NCI-H2227 treated with DMSO at 0.1 percent for 48 hours (cell line): ENCODE results near the gene IFT57.
"Not testable (repeated sequence)": the region's sequence is repeated elsewhere in the genome, so short reads cannot be mapped to it uniquely, and the experiment has no call there.

ENCODE experiments used
- DNase-seq: peaks from one replicate; lab custom pipeline; 2025; lab: John Stamatoyannopoulos, UW

Gene IFT57

GRCh38 chr3:108159865-108160264 lies 62.4 kb downstream of the IFT57 start:
- DNase-seq = no peak

- no peak for DNase-seq
These were observed 63.1 kb downstream of the IFT57 start for GRCh38 chr3:108159105-108159504.

- DNase-seq = no peak
These were observed 64.0 kb downstream of the IFT57 start for GRCh38 chr3:108158251-108158650.

- DNase-seq = no peak
These were observed 65.0 kb downstream of the IFT57 start for GRCh38 chr3:108157273-108157672.

DNA sequence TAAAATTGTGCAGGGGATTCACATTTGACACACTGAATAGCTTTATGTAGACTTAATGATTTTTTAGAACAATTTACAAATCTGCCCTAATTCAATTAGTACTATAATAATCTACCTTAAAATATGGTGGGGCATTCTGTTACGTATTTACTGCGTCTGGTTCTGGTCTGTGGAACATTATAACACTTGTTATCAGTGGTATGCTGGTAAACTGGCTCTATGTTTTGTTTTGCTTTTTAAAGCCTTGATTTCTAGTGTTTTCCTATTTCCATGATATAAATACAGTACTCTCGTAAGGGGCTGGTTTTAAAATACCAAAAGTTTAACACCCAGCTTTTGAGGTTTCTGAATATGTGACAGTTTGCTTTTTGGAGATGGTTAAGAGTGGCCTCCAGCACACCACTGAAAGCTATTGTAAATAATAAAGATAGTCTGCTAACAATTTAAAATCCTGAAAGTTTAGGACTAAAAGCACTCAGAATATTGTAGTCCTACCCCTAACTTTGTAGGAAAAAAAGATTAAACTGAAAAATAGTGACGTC lies 65.8 kb downstream of the IFT57 start:
- DNase-seq = no peak

DNA sequence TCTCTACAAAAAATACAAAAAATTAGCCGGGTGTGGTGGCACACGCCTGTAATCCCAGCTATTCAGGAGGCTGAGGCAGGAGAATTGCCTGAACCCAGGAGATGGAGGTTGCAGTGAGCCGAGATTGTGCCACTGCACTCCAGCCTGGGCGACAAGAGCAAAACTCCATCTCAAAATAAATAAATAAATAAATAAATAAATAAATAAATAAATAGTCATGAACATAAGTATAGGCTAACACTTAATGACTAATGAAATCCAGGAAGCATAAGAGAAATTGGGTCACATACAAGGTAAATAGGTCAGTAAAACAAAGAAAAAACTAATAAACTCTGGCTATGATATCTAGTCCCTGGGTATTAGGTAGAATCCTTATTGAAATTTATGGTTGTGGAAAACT lies 66.6 kb downstream of the IFT57 start:
- DNase-seq = not testable (repeated sequence)

DNA sequence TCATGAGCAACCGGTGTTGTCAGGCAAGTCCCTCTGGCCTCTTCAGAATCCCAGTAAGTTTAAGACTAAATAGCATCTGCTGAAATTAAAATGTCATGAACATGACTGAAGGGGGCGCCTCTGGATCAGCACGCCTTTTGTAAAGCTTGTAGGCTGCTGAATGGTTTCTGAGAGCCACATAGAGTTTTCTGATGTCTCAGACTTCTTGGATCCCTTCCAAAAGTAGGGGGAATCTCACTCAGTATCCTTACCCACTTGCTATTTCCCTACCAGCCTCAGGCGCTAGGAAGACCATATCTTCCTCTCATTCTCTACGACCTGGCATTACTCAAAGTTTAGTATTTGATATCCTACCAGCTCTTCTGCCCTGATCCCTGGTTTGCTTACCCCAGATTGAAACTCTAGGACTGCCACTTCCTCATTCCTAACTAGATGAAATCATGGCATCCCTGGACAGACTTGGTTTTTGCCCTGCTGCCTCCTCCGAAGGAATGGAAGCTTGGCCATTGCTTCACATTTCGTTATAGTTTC lies 68.7 kb downstream of the IFT57 start:
- no peak for DNase-seq

DNA sequence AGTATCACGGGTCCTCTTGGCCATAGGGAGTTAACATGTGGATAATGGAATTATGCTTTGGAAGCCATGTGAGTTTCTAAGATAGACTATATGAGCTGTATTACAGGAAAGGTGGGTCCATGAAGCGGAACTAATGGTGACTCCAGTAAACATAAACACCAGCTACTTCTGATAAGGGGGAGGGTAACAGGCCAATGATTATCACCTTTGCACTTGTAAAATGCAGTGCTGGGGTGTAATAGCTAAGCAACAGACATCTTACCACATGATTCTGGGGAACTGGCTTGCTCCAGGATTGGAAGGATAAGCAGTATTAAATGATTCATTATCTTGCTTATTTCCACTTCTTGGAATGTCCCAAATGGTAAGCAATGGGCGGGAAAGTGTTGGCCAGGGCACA lies 70.0 kb downstream of the IFT57 start:
- DNase-seq = no peak

GRCh38 chr3:108150200-108150599 lies 72.0 kb downstream of the IFT57 start:
- no peak for DNase-seq

- DNase-seq = no peak
These were observed 76.1 kb downstream of the IFT57 start for GRCh38 chr3:108146139-108146538.

GRCh38 chr3:108145578-108145977 lies 76.6 kb downstream of the IFT57 start:
- DNase-seq = no peak

GRCh38 chr3:108137460-108137814 lies 84.8 kb downstream of the IFT57 start:
- DNase-seq = no peak

DNA sequence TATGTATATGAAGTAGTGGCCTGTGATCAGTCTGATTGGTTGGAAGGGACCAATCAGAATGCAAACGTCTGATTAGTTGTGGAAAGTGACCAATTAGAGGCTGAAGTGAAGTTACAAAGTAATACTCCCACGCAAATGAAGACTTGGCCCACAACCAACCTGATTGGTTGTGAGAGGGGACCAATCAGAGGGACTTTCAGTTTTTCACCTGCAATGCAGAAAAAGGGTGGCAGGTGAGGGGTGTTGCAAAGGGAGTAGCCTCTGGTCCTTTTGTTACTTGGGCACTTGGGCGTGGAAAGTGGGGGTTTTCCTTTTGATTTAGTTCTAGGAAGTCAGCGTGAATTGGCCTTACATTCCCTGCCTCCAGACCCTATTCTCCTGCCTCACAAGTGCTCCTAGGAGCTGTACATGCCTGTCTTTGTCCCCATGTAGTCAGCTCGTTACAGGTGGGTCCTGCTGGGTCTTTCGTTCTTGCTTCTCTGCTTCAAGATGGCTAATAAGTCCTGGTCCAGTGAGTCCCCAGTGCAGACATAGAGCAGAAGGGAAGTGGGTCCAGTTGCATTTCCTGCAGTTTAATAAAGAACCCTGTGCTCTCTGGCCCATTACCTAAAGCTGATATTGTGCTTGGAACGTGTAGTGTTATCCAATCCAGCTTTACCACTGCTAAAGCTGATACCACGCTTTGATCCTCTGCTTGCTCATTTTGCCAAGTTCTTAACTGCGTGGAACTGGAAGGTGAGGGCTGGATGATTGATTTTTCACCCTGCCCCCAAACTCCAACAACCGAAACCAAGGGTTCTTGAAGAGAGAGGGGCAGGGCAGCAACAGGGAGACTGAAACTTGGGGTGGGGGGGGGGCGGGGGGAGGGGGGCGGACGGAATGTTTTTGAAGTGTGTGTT lies 85.4 kb downstream of the IFT57 start:
- DNase-seq = no peak

DNA sequence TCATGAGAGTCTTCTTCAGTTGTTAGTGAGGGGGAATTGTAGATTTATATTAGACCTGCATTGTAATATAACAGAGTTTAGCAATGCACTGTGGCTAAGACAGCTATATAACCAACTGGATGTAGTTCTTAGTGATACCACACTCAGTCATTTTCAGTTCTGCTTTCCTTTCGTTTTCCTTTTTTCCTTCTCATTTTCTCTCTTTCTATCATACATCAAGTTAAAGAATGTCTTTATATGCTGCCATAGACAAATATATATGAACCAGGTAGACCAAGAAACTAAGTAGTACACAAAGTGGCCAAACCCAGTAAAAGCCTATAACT lies 87.7 kb downstream of the IFT57 start:
- DNase-seq = no peak

DNA sequence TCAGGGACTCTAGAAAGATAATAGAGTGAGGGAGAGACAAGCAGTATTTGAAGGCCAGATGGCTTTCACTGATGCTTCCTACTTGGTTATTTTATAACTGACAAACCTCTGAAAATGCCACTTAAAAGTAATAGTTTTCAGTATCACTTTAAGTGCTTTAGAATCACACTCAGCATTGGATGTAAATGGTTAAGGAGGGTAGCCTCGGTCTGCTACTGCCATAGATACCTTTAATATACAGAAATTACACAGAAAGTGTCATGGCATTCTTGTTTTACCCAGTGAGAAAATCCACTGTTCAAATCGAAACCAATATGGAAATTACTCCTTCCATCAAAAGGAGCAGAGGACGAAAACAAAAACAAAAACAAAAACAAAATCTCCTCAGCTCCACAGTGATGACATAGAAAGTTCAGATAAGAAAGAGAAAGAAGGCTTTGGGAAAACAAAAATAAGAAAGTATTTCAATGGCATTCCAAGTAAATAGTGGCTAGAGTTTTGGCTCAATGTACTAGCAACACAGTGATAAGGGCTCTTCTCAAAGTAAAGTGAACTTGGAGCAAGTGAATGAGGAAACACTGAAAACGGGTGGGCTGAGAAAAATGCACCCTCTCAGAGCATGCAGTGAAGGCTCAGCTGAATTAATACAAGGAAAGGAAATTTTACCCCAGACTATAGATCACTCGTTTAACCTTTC lies 88.2 kb downstream of the IFT57 start:
- no peak for DNase-seq

DNA sequence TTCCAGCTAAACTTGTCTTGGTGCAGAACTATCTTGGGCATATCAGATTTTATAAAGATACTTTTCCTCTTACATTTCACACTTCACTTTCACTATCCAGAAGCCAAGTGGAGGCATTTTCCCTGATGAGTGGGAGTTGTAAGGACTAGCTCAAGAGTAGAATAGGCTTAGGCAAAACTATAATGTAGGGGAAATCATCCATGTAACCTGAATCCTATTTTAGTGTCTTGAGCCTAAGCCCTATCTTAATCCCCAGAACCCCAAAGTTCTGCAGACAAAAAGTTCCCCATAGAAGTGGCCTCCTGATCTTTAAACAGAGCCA lies 89.2 kb downstream of the IFT57 start:
- no peak for DNase-seq

GRCh38 chr3:108131475-108132134 lies 90.6 kb downstream of the IFT57 start:
- DNase-seq = no peak

DNA sequence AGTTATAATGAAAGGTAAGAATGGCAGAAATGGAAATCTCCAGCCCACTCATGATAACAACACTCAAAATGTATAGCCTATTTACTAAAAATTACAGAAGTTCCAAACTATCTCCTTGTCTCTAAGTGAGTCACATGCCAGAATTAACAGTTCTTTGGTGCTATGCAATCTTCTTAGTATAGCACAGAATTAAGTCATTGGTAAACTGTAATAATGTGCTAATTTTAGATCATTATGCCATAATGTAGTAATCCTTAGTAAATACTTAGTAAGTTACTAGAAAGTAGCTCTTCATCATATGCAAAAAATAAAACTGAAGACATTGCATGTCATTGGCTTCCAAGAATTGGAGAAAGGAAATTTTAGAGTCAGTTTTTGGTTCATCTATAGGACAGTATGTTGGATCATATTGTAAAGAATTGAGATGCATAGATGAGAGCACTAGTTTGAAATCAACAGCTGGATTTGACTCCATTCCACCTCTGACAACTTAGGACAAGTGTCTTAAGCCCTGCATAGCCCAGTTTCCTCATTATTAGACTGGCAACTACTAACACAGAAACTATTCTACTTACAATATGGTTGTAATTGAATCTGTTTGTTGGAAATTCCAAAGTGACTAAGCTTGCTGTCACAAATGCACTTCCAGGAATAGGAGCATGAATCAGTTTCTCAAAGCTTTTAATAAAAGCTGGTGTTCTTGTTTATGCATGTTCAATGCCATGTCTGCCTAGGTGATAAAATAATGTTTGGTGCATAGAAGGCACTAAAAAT lies 91.3 kb downstream of the IFT57 start:
- DNase-seq = no peak

- DNase-seq = no peak
These were observed 92.0 kb downstream of the IFT57 start for GRCh38 chr3:108130236-108130635.

DNA sequence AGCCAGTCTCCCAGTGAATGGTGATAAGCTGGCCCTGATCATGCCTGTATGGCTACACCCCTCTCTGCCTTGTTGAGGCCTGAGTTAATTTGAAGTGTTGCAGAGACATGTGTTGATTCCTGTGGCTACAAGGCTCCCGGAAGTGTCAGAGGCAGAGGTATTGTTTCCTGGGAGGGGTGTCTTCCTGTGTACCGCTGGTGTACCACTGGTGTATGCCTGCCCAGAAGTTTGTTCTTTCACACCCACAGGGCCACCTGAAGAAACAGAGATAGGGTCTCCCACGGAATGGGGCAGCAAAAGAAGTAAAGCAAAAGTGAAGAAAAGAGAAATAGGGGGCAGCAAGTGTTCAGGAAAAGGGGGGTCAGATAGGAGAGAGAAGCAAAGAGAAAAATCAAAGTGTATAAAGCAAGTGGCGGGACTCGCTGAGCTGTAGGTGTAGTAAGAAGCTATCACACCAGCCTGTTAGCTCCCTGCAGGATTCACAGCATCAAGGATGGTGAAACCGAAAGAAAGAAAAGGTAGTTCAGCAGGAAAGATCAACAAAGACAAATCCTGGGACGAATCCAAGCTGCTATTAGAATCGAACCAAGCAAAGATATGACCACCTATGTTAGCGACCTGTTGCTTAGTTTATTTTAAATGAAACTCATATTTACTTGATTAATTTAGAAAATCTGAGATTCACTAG lies 94.8 kb downstream of the IFT57 start:
- no peak for DNase-seq

DNA sequence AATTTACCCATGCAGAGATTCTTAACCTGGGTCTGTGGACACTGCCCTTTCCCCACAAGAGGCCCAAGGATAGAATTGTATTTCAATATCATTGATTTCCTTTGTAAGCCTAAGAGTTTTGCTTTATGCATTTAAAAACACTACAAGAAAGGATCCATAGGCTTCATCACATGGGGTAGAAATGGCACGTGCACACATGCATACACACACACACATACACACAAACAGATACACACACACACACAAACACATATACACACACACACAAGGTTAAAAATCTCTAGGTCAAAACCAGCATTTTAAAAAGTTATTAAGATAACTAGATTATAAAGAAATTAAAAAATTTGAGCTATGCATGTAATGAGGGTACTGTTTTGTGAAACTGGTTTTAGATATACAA lies 95.9 kb downstream of the IFT57 start:
- no peak for DNase-seq
